Fibroblast of upper back skin (primary cell): ENCODE results near the gene NOX5.

Experiments used
- DNase-seq: peaks from one replicate; pipeline ENCODE4 v3.0.0-alpha.2; 2013

The NOX5 gene

GRCh38 chr15:69026355-69026754 lies 11.9 kb downstream of the NOX5 start:
- no peak for DNase-seq

DNA sequence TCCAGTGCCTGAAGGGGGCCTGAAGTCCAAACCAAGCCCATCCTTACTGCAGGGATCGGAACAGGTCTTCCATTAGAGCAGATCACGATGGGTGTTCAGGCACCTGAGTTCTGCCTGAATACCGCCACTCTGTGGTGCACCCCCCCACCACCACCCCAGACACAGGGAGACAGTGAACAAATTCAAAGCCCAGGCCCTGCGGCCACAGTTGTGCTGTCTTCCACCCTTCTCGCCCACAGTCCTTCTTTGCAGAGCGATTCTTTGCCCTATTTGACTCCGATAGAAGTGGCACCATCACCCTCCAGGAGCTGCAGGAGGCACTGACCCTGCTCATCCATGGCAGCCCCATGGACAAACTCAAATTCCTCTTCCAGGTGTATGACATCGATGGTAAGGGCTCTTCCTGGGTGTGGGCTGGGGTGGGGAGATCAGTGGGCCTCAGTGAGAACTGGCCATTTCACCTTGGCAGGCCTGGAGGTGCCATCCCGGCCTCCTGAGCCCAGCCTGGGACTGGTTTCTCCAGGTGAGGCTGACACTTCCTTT lies 13.6 kb downstream of the NOX5 start:
- DNase-seq: no peak

DNA sequence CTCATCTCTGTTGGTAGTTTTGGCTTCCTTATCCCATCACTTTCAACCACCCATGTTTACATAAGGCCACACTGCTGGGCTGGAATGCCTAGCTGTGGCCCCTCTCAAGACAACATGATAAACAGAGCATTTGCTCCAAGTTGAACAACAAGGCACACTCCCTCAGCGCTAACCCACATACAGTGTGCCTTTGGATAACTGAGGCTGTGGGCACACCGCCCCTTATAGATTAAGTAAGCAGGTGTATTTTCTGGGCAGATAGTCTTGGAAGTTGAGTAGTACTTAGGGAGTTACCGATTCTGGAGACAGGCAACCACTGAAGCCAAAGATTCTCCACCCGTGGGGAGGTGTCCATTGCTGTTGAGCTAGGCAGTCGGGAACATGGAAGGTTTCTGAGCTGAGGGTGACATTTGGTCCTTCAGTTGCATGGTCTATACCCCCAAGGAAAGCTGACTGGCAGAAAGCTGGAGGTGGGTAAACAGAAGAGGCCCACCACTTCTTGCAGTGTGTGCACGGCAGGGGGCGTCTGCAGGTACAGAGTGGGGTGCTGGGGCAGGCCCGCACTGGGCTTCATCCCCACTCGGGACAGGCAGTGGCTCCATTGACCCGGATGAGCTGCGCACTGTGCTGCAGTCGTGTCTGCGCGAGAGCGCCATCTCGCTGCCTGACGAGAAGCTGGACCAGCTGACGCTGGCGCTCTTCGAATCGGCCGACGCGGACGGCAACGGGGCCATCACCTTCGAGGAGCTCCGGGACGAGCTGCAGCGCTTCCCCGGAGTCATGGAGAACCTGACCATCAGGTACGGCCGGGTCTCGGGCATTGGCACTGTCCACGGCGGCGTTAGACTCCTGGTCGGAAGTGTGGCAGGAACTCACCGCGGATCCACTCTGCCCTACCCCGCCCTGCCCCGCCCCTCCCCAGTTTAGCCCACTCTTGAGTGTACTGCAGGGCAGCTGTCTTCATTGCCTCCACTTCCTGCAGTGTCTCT lies 16.8 kb downstream of the NOX5 start:
- DNase-seq: peak; percentile 18

DNA sequence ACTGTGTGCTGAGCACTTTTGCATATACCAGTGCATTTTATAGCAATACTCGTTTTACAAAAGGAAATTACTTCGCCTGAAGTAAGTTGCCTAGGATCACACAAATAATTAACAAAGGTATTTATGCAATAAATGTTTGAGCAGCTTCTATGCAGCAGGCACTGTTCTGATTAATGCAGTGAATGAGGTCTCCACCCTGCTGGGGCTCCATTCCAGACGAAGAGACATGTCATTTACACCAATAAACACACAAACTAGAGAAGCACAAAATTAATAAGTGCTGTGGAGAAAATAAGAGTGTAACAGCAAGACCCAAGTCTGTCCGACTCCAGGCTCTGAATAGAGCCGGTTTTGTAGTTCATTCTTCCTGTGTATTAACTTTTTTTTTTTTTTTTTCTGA lies 17.5 kb downstream of the NOX5 start:
- DNase-seq: no peak

DNA sequence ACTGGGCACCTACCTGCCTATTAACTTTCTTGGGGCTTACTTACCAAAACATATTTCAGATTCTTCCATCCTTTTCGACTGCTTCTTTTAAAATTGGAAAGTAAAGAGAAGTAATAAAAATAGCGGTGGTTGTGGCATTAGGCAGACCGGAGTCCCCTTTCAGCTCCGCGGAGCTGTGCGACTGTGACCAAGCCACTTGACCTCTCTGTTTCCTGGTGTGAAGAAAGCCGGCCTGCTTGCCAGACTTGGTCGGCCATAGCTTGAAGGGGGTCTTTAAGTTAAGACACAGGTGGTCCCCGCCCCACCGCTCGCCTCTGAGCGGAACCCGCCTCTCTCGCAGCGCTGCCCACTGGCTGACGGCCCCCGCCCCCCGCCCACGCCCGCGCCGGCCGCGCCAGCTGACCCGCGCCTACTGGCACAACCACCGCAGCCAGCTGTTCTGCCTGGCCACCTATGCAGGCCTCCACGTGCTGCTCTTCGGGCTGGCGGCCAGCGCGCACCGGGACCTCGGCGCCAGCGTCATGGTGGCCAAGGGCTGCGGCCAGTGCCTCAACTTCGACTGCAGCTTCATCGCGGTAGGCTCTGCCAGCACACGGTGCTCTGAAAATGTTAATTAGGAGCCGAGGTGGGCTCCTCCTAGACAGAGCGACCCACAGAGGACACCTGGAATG lies 18.3 kb downstream of the NOX5 start:
- DNase-seq: no peak

DNA sequence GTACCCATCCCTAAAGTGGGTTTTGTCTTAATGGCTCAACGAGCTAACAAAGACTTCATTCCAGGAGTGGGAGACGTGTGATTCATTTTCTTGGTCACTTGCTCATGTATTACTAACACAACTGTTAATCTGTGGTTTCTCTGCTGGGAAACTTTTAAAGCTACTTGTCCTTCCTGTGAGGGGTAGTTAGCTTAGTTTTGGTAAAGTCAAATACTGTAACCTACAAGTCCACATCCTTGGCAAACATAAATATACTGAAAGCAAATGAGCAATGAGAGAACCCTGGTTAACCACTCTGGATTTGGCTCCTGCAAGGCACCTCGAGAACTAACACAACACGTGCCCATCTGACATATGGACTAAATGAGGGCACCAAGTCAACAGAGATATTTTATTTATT lies 19.9 kb downstream of the NOX5 start:
- peak; percentile 84 for DNase-seq

GRCh38 chr15:69035205-69035917 lies 20.9 kb downstream of the NOX5 start:
- no peak for DNase-seq

DNA sequence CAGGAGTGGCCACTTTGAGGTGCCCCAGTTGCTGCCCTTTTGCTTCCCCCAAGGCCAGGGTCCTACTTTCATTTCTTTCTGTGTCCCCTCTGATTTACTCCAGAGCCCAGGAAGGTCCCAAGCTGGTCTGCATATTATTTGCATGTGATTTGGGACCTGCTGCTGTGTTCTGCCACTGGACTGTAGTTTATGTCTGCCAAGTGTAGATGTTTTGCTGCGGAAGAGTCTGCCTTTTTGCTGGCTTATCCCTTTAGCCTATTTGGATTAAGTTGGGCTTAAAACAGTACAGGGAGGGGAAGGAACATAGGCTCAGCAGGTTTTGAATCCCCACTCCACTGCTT lies 21.4 kb downstream of the NOX5 start:
- DNase-seq: no peak

DNA sequence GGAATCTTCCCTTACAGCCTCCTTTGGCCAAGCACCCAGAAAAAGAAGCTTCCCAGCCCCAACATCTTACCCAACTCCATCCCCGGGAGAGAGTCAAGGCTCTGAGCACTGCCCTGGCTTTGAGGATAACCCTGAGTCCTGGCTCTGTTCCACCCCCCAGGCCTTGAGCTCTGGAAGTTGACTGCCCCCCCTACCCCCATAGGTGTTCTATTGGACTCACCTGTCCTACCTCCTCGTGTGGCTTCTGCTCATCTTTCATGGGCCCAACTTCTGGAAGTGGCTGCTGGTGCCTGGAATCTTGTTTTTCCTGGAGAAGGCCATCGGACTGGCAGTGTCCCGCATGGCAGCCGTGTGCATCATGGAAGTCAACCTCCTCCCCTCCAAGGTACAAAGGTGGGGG lies 22.3 kb downstream of the NOX5 start:
- no peak for DNase-seq

DNA sequence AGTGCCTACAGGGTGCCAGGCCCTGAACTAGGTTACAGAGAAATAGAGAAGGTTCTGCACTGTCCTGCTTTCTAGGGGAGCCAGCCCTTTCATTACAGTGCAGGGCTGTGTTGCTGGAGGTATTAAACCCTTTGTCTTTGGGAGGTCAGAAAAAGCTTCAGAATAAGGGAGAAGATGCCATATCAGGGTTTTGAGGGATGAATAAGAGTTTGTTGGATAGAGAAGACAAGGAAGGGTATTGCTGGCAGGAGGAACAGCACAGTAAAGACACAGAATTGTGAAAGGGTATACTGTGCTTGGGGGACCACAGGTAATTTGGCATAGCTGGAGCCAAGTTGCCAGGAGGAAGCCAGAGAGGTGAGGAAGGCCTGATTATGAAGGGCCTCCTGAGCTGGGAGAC lies 23.0 kb downstream of the NOX5 start:
- DNase-seq: no peak

DNA sequence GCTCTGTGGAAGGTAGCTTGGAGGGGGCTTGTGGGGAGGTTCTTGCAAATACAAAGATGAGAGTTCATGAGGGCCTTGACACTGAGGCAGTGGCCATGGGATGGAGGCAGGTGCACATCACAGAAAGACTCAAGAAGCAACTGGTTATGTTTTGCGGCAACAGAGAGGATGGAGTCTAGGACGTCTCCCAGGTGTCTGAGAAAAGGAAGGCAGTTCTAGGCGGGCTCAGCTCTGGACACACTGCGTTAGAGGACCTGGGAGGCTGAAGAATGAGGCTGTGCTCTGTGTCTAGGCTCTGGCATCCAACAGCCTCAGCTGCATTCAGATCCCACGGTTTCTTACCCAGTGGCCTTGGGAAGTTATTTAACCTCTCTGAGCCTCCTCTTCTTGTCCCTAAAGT lies 23.5 kb downstream of the NOX5 start:
- DNase-seq: no peak

- DNase-seq: no peak
These were observed 24.0 kb downstream of the NOX5 start for GRCh38 chr15:69038508-69038907.

DNA sequence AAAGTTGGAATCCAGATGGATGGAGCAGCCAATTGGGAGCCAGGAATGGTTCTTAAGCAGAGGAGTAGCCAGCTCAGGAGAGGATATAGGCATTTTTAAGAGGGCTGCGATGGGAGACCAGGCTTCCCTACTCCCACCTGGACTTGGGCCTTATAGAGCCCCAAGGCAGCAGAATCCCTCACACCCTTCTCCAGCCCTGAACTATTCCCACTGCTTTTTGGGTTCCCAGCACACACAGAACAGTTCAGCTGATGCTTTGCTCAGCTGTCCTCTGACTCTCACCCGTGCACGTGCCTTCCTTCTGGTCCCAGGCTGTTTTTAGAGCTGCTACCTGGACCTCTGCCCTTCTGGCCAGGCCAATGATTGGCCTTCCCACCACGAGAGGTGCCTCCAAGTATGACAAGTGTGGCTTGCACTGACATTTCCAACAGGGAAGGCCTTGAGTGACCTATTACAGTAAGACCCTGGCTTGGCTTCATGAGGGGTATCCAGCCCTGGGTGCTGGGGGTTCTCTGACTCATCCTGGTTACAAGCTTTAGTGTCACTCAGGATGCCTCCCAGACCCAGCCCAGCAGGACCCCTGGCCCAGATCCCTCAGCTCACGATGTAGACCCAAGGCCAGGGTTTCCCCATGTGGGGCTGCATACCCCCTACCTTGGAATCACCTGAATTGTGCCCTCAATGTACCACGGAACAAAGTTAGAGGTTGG lies 25.2 kb downstream of the NOX5 start:
- DNase-seq: no peak

- no peak for DNase-seq
These were observed 28.0 kb downstream of the NOX5 start for GRCh38 chr15:69042531-69042930.

- peak; percentile 52 for DNase-seq
These were observed 31.3 kb downstream of the NOX5 start for GRCh38 chr15:69045802-69046201.

- no peak for DNase-seq
These were observed 32.3 kb downstream of the NOX5 start for GRCh38 chr15:69046781-69047180.

DNA sequence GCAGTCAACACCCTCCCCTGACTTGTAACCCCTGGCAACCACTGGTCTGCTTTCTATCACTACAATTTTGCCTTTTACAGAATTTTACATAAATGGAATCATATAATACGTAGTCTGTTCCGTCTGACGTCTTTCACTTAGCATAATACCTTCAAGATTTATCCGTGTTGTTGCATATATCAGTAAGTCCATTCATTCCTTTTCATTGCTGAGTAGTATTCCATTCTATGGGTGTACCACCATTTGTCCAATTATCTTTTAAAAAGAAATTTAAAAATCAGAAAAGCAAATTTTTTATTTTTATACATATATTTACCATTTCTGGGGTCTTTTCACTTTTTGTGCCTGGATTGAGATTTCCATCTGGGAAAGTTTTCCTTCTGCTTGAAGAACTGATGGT lies 35.5 kb downstream of the NOX5 start:
- DNase-seq: no peak

GRCh38 chr15:69055251-69055650 lies 40.8 kb downstream of the NOX5 start:
- no peak for DNase-seq

GRCh38 chr15:69056365-69056764 lies 41.9 kb downstream of the NOX5 start:
- DNase-seq: no peak

GRCh38 chr15:69058830-69059556 lies 44.5 kb downstream of the NOX5 start:
- DNase-seq: peak; percentile 86

DNA sequence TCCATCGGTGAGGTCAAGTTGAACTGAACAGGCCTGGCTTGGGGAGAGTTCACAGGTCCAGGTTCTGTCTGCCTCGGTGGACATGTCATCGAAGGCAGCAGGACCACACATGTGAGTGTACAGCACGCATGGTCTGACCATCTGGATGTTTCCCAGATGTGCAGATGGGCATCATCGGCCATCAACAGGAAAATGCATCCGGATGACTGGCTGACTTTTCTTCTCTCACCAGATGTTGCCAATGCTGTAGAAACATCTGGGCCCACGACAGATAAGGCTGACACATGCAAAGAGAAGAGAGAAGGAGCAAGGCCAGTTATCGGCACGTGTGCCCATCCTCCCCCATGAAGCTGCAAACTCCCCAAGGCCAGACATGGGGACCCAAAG lies 45.1 kb downstream of the NOX5 start:
- no peak for DNase-seq

GRCh38 chr15:69060041-69060481 lies 45.6 kb downstream of the NOX5 start:
- no peak for DNase-seq
